Heart left ventricle (tissue), 13 donors: ENCODE results near the gene UVSSA.

Experiments used
- POLR2A ChIP-seq, 2 donors: fragments of 450-650 bp; IDR thresholded peaks; one replicate each; pipeline ENCODE4 v1.6.1; 2017; ENCODE audit warnings: antibody characterized with exemption in 2 of 2, mild to moderate bottlenecking in 2 of 2, moderate library complexity in 2 of 2
- TF ChIP-seq, protein P1 (sequence below), 12 donors: fragments of 200-600 bp; sonication (generic) in 4 of 12; IDR thresholded peaks; one replicate each; pipeline versions ENCODE4 v1.5.0 to v1.8.0; 2018 to 2022; ENCODE audit warnings: antibody characterized with exemption in 12 of 12, mild to moderate bottlenecking in 5 of 12
- donor health status: ischemic (EF 13 %, LVEDD 7.1; RV severe dilation, severe dysfunction).
- donor health status: DM: no; HTN: yes; CAD: no.
- donor health status: DM: no; HTN: no; CAD: no.
- donor health status: ischemic (EF 25% LVEDD 6.9; RV normal size, moderate dysfunction).
- donor health status: ischemic (EF 25% LVEDD 5.7; RV mildly dilated, moderate dysfunction).
- donor health status: ischemic (EF 35%, LVEDD 5.7; RV mildly dilated, moderate dysfunction).
- donor health status: nonischemic (EF 11% LVEDD 7.7; RV severe dilation, severe dysfunction).
- donor health status: DM: yes; HTN: yes; CAD: no.
- donor health status: PGD.
- donor health status: ischemic (EF 29% LVEDD 5.4; RV normal size, mild dysfunction).
- donor health status: nonischemic (EF 23%, LVEDD 6.1; RV moderate dilation, normal function).

DNA sequence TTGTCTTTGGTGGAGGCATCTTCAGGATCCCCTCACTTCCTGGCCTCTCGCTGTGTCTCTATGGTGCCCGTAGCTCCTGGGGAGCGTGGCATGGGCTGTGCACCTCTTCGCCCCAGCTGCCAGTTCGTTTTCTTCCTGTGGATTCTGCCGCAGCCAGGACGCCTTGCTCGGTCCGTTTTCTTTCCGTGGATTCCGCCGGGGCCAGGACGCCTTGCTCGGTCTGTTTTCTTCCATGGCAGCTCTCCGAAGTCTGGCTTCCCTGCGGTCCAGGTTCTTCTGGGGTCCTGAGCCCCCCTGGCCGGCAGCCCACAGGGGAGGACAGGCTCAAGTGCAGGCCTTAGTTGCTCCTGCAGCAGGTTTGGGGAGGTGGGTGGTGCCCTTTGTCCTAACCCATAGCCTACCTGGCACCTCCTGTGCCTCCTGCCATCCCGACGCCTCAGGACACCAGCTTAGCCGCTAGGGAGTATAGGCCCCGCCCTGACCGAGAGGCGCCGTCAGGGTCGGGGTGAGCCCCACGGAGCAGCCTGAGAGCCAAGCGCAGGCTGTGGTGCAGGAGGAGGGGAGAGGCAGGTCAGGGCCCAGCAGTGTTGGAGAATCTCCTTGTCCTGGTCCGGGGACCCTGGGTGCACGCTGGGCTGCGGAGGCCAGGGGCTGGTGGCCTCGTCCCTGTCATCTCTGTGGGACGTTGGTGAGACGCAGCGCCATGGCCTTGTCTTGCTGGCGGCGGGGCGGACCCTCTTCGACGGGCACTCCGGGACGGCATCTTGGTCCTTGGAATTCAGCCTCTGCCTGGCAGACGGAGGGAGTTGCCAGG is 27.1 kb downstream of the UVSSA start:
- no peak for TF ChIP-seq POLR2A (IDR thresholded peaks at IDR 0.05)
- TF ChIP-seq, protein P1, sequence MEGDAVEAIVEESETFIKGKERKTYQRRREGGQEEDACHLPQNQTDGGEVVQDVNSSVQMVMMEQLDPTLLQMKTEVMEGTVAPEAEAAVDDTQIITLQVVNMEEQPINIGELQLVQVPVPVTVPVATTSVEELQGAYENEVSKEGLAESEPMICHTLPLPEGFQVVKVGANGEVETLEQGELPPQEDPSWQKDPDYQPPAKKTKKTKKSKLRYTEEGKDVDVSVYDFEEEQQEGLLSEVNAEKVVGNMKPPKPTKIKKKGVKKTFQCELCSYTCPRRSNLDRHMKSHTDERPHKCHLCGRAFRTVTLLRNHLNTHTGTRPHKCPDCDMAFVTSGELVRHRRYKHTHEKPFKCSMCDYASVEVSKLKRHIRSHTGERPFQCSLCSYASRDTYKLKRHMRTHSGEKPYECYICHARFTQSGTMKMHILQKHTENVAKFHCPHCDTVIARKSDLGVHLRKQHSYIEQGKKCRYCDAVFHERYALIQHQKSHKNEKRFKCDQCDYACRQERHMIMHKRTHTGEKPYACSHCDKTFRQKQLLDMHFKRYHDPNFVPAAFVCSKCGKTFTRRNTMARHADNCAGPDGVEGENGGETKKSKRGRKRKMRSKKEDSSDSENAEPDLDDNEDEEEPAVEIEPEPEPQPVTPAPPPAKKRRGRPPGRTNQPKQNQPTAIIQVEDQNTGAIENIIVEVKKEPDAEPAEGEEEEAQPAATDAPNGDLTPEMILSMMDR (IDR thresholded peaks at IDR 0.05) = no peak
